PC-9 (cell line): ENCODE results near the gene COMT.

Source experiments
- CTCF ChIP-seq: fragments of 200-600 bp; sonication (generic); conservative IDR thresholded peaks from 2 replicates; pipeline ENCODE4 v1.6.1; 2017; ENCODE audit warnings: mixed run types, antibody characterized with exemption, mild to moderate bottlenecking, moderate library complexity
- EZH2 ChIP-seq: fragments of 200-600 bp; sonication (generic); IDR thresholded peaks from 2 replicates; pipeline ENCODE4 v1.8.0; 2017; ENCODE audit warnings: antibody characterized with exemption, low read depth

DNA sequence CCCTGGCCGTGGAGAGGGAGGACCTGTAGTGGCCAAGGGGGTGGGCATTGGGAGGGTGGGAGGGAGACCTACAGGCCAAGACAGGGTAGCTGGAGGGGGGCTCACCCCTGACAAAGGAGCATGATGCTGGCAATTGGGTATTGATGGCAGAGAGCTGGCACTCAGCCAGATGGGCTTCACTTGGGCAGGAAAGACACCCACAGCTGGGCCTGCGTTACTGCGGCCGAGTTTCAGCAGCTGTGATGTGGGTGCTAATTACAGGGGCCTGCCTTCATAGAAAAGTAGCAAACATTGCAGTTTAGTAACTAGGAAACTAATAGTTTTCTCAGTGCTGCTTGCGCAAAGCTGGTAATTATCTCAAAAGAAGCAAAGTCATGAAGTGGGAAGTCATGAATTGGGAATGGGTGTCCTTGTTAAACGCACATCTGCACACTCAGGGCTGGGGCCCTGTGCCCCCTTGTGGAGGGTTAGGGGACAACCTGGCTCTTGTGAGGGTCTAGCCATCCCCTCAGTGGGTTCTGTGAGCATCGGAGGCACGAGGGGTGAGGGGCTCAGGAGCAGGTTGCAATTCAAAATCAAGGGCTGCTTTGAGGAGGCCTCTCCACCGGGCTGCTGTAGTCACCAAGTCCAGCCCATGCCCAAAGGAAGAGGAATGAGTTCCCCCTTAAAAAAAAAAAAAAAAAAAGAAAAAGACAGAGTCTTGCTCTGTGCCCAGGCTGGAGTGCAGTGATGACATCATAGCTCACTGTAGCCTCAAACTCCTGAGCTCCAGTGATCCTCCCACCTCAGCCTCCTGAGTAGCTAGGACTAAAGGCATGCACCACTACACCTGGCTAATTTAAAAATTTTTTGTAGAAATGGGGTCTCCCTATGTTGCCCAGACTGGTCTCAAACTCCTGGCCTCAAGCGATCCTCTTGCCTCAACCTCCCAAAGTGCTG lies 24.5 kb downstream of the COMT start:
- TF ChIP-seq CTCF: peak; percentile 43; the same call in 1 of the 2 replicates
- no peak for TF ChIP-seq EZH2
